ENCODE data around the gene OLA1.
"Not testable (repeated sequence)": the region's sequence is repeated elsewhere in the genome, so short reads cannot be mapped to it uniquely, and the experiment has no call there.

Gene OLA1

DNA sequence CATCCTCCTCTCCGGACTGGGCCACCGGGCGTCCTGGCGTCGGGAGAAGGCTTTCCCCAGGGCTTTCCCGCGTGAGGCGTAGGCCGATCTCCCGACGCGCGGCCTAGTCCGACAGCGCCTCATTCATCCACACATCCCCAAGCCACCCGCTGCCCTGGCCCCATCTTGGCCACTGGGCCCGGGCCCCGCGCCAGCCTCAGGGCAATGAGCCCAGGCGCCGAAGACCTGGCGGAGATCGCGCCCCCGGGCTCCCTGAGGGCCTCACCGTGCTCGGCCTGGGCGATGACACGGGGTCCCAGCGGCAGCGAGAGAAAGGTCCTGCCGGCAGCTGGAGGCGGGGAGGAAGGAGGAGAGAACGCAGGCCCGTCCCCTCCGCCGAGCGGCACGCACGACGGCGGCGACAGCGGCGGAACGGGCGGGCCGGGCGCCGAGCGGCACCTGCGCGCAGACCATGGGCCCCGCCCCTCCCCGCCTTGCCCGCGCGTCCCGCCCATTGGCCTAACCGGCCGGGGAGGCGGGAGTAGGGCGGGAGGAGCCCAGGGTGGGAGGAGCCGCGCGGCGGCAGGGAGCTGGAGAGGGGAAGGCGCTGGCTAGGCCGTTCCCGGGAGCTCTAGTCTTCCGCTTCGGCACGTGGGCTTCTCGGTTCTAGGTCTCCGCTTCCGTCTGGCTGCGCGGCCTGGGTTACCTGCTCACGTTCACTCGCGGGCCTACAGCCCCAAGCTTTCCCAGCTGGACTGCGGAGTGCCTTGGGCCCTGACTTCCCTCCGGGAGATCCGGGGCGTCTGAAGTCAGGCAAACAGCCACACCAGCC is at the start of gene OLA1:
TSS of gene OLA1 (minus strand) at position 346 of the 811 bp plus-strand sequence. CDS start 1,717 bp downstream, outside the sequence.
- peak; percentile 94 for DNase-seq

- no peak for DNase-seq
These were observed 44.6 kb upstream of the OLA1 start for GRCh38 chr2:174292908-174293307.

DNA sequence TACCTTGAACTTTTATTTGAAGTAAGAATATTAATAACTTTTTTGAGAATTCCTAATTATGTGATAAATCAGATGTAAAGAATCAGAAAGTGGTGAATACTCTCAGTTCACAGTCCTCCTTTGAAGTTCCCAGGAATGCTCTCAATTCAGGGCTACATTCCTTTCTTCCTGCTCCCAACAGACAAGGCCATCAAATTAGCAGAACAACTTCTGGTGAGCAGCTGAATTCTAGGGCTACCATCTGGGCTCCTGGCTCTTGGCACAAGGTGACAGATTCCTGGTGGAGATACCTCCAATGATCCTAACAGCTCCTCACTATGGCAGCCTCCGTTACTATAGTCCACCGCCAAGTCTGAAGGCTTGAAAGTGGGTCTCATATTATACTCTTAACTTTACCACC is 37.8 kb upstream of the OLA1 start:
- no peak for DNase-seq

DNA sequence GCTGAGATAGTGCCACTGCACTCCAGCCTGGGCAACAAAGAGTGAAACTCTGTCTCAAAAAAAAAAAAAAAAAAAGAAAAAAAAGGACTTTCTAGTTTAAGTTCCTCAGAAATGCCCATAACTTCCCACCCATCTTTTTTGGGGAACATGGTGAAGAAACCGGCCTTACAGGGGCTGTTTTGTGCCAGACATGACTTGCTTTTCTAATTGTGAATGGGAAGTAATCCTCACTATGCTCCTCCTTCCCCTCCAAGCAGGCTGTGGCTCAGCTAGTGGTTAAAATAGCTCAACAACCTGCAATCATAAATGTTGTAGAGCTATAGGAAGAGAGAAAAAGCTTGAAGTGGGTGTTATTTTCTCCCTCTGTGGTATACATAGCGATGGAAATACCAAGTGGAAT is 34.1 kb upstream of the OLA1 start:
- no peak for DNase-seq

DNA sequence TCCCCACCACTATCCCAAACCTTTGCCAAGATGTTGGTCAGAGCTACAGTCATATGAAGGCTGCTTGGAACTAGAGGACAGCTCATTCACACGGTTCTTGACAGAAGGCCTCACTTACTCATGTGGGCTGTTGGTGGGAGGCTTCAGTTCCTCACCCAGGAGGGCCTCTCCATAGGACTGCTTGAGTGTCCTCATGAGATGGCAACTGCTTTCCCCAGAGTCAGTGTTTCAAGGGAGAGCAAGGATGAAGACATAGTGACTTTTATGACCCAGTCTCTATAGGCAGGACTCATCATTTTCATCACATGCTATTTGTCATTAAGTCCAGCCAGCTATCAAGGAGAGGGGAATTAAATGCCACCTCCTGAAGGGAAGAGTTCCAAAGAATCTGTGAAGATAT is 33.4 kb upstream of the OLA1 start:
- no peak for DNase-seq

DNA sequence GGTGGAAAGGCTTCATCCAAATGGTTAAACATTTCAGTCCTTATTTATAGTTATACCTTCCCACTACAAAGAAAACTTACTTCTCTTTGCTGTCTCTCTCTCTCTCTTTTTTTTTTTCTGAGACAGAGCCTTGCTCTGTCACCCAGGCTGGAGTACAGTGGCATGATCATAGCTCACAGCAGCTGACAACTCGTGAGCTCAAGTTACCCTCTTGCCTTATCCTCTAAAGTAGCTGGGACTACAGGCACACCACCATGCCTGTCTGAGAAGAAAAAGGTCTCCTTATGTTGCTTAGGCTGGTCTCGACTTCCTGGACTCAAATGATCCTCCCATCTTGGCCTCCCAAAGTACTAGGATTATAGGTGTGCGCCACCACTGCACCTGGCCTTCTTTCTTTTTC is 32.3 kb upstream of the OLA1 start:
- no peak for DNase-seq

- not testable (repeated sequence) for DNase-seq
These were observed 21.9 kb upstream of the OLA1 start for GRCh38 chr2:174270263-174270662.

DNA sequence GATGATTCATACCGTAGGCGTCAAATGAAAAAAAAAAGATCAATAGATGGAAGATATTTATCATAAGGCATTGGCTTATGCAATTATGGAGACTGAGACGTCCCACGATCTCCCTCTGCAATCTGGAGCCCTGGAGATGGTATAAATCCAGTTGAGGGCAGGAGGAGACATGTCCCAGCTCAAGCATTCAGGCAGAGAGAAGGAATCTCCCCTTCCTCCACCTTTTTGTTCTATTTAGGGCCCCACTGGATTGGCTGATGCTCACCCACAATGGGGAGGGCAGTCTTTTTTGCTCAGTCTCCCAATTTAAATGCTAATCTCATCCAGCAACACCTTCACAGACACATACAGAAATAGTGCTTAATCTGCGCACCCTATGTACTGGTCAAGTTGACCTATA is 18.0 kb upstream of the OLA1 start:
- no peak for DNase-seq

GRCh38 chr2:174263997-174264396 is 15.7 kb upstream of the OLA1 start:
- DNase-seq, result peak; percentile 53

- DNase-seq, result peak; percentile 77
These were observed 11.6 kb upstream of the OLA1 start for GRCh38 chr2:174259981-174260380.

GRCh38 chr2:174254267-174254666 is 5.9 kb upstream of the OLA1 start:
- no peak for DNase-seq

DNA sequence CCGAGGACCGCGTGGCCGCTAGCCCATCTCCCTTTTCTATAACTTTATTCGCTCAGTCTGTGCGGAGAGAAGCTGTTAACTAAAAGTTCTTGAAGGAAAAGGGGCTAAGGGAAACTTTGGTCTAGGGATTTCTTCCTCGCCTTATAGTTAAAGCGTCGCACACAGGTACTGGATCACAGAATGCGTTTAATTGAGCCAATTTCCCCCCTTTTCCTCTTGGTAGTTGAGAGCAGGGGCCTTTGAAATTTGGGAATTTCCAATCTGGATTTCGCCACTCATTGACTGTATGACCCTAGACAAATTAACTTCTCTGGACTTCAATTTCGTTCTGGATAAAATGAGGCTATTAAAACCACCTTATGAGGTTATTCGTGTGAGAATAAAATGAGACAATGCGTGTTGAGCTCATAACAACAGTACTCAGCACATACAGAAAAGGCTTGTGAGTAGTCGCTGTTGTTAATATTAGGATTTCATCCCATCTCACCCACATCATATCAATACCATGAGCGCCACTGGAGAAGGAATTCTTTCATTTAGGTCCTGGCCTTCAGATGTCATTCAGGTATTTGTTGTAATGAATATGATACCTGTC is 763 bp upstream of the OLA1 start:
- DNase-seq, result no peak

GRCh38 chr2:174247474-174248186 is 702 bp downstream of the OLA1 start:
- DNase-seq, result peak; percentile 1

DNA sequence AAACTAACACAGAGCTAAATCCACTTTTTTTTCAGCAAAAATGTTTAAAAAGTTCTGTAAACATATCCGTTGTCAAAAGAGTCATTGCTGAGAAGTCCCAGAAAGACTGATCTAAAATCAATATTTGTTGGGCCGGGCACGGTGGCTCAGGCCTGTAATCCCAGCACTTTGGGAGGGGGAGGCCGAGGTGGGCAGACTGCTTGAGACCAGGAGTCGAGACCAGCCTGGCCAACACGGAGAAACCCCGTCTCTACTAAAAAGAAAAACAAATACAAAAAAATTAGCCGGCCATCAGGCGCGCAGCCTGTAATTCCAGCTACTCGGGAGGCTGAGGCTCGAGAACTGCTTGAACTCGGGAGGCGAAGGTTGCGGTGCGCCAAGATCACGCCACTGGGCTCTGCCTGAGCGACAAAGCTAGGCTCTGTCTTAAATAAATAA is 1.4 kb downstream of the OLA1 start:
- DNase-seq, result no peak

DNA sequence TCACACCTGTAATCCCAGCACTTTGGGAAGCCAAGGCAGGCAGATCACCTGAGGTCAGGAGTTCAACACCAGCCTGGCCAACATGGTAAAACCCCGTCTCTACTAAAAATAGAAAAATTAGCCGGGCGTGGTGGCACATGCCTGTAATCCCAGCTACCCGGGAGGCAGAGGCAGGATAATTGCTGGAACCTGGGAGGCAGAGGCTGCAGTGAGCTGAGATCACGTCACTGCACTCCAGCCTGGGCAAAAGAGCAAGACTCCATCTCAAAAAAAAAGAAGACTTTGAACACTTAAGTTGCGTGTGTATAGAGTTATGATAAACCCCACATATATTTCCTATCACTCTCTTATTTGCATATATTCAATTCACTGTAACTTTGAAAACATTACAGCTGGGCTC is 2.7 kb downstream of the OLA1 start:
- DNase-seq, result not testable (repeated sequence)

DNA sequence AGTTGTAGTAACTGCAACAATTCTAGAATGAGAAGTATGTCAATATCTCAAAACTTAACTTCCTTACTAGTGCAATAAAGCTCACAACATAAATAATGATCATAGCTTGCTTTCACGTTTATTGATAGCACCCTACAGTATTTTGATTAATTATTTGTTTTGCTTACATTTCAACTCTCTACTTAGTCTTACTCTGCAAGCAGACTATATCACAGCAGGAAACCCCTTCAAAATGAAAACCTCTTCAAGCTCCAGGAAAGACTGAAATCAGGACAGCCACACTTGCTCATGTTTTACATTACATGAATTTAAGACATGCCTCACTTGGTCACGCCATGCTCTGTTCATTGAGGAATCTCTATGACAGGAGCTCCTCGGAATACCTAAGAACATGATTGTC is 3.3 kb downstream of the OLA1 start:
- no peak for DNase-seq

- no peak for DNase-seq
These were observed 4.5 kb downstream of the OLA1 start for GRCh38 chr2:174243812-174244211.

DNA sequence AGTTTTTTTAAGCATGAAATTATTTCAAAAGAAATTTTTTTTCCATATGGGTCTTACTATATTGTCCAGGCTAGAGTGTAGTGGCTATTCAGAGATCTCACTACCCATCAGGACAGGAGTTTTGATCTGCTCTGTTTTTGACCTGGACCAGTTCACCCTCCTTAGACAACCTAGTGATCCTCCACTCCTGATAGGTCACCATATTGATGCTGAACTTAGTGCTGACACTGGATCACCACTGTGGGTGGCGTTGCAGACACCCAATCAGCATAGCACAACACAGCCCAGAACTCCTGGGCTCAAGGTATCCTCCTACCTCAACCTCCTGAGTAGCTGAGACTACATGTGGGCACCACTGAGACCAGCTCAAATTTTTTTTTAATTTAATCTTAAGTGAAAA is 8.2 kb downstream of the OLA1 start:
- no peak for DNase-seq

DNA sequence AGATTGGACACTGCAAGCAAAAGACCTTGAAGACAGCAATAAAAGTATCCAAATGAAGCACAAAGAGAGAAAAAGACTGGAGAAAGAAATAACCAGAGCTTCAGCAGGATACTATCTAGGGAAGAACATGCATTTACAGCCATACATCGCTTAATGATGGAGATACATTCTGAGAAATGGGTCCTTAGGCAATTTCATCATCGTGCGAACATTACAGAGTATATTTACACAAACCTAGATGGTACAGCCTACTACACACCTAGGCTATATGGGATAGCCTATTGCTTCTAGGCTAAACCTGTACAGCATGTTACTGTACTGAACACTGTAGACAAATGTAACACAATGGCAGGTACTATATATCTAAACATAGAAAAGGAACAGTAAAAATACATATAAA is 11.9 kb downstream of the OLA1 start:
- DNase-seq, result no peak

DNA sequence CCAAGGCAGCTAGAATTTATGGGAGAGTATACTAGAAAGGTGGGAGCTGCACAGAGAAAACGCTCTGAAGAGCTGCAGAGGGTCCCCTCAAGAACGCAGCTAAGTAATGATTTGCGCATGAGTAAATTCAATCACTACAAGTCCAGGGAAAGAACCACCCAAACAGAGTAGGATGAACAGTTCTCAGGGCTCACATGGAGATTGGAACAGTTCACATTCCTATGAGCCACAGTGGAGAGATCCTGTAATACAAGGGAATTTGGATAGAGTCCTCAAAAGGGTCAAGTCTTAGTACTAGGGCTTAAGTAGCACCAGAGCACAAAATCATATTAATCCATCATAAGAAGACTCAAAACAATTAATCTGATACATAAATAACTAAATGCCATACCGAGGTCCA is 12.7 kb downstream of the OLA1 start:
- DNase-seq, result peak; percentile 4

- no peak for DNase-seq
These were observed 14.5 kb downstream of the OLA1 start for GRCh38 chr2:174233771-174234275.

GRCh38 chr2:174227748-174228147 is 20.6 kb downstream of the OLA1 start:
- DNase-seq, result no peak

DNA sequence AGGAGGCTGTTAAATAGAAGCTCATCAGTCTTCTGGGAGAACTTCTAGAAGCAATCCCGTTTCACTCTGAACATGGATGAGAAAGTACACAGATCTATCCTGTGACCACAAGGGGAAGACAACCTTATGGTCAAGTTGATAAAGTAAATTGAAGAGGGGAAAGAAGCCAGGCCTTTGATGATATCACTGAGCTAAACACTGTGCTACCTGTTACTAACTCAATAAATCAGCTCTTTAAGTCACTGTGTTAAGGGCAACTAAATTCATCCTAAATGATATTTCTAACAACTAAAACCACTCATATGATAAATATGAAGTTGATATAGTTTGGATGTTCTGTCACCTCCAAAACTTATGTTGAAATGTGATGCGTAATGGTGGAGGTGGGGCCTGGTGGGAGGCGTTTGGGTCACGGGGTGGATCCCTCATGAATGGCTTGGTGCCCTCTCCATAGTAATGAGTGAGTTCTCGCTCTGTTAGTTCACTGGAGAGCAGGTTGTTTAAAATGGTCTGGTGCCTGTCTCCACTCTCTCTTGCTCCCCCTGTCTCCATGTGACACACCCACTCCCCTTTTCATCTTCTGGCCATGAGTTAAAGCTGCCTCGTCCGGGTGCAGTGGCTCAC is 23.6 kb downstream of the OLA1 start:
- DNase-seq, result no peak

Measured in fibroblast of skin of right quadriceps (primary cell).